ENCODE data around the gene RRBP1.

GRCh38 chr20:17634661-17635331 is 47.2 kb downstream of the RRBP1 start:
- TF ChIP-seq, protein P1, sequence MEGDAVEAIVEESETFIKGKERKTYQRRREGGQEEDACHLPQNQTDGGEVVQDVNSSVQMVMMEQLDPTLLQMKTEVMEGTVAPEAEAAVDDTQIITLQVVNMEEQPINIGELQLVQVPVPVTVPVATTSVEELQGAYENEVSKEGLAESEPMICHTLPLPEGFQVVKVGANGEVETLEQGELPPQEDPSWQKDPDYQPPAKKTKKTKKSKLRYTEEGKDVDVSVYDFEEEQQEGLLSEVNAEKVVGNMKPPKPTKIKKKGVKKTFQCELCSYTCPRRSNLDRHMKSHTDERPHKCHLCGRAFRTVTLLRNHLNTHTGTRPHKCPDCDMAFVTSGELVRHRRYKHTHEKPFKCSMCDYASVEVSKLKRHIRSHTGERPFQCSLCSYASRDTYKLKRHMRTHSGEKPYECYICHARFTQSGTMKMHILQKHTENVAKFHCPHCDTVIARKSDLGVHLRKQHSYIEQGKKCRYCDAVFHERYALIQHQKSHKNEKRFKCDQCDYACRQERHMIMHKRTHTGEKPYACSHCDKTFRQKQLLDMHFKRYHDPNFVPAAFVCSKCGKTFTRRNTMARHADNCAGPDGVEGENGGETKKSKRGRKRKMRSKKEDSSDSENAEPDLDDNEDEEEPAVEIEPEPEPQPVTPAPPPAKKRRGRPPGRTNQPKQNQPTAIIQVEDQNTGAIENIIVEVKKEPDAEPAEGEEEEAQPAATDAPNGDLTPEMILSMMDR (IDR thresholded peaks at IDR 0.05) = no peak
- TF ChIP-seq POLR2A (IDR thresholded peaks at IDR 0.05) = no peak
- no peak for TF ChIP-seq POLR2AphosphoS5 (IDR thresholded peaks at IDR 0.05)
